GM18499 (cell line): Measurements from ENCODE around the gene PLCB2.

Experiments
- ATAC-seq: cut with Tn5 transposase; IDR thresholded peaks from one replicate; pipeline ENCODE4 v1.9.1; 2021; ENCODE audit warnings: moderate number of reproducible peaks; ENCODE audit not compliant: insufficient read depth, unreplicated experiment

Gene PLCB2

DNA sequence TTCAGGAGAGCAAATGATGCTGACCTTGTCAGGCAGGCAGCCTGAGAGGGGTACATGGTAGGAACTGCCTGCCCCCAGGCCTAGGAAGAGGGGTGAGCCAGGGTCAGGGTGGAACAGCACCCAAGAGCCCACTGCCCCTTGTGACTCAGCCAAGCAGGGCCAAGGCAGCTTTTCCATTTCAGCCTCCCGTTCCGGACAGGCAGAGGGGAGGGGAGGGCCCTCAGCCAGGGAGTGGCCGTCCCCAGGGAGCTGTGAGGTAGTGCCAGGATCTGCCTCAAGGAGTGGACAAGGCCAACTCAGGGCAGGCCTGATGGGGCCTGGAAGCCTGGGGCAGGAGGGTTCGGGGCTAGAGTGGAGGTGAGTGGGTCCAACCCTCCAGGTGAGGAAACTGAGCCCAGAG is 19.8 kb downstream of the PLCB2 start:
- ATAC-seq = no peak

DNA sequence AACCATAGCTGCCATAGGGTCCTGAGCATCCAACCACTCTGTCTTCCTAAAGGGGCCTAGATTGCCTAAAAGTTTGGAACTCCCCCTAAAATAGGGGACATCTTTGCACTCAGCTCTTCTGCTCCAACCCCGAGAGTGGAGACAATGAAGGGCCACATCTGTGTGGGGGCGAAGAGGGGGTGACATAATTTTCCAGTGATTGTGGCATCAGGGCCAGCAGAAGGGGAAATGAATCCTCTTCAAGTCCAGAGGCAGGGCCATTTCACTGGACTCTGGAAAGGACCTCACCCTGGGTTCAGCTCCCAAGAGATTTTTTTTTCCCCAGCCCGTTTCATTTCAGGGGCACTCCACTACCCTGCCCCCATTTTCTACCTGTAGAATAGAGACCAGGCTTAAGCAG is 20.2 kb downstream of the PLCB2 start:
- ATAC-seq = no peak

DNA sequence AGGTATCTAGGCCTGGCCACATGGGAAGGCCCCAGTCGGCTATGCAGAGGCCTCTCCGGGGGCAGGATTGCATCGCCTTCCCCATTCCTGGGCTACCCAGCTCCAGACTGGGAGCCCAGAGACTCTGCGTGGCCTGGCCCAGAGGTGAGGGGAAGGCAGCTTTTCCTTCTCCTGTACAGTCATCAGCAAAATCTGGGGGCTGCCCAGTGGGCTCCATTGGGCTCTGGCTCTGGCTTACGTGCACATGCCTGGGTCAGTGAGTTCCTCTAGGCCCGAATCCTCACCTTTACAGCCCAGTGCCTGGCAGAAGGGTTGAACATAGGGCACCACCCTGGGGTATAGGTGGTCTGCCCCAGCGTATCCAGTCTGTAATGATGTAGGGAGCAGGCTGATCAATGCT is 20.9 kb downstream of the PLCB2 start:
- no peak for ATAC-seq

DNA sequence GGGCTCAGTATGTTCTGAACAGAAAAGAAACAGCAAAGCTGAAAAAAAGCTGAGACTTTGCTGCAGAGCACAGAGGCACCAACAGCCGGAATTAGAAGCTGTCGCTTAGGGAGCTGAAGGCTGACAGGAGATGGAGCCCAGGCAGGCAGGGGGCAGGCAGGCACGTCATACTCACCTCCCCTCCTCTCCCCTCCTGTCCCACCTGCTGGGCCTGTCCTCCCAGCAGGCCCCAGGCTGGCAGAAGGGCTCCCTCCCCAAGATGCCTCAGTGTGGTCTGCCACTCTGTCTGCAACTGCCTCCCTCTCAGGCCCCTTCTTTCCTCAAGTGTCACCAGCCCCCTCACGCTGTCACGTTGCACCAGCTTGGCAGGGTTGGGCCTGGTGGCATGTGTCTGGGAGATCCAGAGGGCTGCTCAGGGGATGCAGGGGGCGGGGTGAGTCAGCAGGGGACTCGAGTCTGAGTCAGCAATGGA is 21.6 kb downstream of the PLCB2 start:
- no peak for ATAC-seq

DNA sequence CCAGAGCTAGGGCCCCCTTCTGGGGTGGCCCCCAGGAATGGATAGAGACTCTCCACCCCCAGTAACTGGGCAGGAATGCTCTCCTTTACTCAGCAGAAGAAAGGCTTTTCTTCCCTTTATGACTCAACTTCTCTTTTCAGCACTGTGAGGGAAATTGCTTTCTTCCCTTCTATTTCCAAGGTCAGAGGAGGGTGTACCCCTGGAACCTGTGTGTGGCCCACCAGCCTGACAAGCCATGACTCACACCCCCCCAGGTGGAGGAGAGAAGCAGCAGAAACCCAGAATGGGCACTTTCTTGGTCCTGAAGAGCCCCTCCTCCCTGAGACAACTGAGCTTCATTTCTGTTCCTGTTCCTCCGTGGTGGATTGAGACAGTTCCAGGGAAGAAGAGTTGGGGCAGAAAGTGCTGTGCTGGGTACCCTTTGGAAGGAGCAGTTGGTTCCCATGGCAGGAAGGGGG is 22.2 kb downstream of the PLCB2 start:
- ATAC-seq = no peak

DNA sequence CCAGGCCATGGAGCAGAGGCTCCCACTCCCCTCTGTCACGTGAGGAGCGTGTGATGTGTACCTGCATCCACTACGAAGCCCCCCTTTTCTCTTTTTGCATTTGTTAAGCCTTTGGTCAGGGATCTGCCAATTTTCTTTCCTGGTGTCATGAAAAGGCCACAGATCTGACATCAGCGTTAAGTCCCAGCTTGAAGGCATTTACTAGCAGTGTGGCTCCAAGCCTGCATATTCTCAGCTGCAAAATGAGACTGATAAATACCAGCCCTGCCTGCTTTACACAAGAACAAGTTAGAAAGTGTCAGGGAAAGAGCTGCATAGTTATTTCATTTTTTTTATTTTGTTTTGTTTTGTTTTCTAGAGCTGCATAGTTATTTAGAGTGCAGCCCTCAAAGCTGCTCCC is 22.6 kb downstream of the PLCB2 start:
- ATAC-seq = no peak

DNA sequence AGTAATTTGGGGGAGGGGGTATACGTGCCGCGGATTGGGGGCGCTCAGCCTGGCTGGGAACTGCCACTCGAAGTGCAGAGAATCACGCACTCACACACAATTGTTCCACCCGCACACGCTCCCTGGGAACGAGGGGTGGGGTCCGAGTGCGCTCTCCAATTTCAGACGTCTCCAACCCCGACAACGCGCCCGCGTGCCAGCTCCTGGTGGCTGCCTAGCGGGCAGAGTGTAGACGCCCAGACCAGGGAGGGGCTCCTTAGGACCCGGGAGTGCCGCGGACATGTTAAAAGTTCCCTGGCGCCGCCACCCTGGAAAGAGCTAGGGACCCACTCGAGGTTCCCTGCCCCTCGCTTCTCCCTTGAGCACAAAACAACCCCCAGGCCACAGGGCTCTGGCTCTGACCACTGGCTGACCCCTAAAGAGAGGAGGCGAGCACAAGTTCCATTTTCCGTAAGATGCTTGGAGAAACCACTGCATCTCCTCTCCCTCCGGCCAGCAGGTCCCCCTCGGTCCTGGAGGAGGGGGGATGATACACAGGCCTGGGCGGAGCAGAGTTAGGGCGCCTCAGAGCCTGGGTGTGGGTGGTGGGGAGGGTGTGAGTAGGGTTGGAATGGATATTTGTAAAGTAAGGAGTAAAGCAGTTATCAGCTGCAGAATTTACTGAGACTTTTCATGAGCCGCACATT is 24.0 kb downstream of the PLCB2 start:
- no peak for ATAC-seq

DNA sequence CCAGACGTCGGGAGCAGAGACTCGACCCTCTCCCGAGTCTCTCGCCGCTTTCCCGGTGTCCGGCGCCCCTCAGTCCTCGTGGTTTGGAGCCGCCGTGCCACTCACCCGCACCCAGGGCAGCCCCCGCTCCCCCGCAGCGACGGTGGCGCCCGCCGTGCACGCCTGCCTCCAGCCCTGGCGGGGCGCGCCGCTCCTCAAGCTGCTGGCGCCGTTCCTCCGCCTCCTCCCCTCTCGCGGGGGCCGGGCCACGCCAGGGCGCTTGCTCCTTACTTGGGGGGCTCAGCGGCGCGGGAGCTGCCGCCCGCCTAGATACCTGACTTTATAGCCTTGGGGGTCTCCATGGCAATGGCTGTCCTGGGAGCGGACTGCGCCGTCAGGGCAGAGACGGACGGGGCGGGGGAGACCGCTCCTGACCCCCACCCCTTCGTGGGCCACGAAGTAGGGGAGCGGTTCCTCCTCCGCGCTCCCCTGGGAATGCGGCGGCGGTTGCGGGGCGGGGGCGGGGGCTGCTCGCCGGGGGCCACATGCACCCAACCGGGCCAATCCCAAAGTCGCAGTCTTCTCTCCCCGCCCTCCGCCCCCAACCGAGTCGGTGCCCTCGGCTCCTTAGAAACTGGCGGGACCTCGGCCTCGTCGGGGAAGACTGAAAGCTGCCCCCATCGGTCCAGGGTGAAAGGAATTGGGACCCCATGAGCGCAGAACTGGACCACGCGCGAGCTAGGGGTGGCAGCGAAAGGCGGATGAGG is 24.7 kb downstream of the PLCB2 start, which contains the start of gene ANKRD63:
ANKRD63 (minus strand) TSS at position 196 of the 746 bp plus-strand sequence. CDS start 478 bp downstream, outside the sequence.
- ATAC-seq = no peak

DNA sequence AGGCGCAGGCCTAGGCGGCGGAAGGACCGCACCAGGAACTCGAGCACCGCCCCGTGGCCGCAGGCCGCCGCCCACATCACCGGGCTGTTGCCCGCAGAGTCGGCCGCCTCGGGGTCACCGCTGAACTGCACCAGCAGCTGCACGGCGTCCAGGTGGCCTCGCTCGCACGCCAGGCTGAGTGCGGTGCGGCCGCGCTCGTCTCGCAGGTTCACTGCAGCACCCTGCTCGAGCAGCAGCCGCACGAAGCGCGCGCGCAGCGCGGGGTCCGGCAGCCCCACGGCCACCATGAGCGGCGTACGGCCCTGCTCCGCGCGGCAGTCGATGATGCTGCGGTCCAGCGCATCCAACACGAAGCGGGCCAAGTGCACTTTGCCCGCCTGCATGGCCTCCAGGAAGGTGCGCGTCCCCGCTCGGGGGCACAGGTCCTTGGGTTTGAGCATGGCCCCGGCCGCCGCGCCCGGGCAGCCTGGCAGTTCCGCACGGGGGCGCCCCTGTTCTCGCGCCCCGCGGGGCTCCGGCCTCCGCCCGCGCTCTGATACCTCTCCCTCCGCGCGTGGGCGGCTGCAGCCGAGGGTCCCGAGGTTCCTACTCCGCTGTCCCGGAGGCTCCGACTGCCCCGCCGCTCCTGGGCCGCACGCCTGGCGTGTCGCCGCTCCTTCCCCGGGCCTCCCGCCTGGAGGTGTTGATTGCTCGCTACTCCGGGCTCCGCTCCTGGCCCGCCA is 25.4 kb downstream of the PLCB2 start:
- no peak for ATAC-seq

DNA sequence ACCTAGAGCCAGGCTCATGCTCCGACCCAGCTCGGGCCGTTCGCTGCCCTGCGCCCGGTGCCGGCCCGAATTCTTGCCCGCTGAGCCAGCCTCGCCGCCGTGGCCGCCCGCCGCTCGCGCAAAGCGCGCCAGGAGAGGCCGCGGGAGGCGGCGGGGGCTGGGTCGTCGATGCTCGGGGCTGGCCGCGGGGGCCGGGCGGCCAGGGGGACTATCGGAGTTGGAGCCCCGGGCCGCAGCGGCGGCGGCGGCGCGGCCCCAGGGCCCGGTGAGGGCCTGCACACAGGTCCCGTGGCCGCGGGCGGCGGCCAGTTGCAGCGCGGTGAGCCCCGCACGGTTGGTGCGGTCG is 26.0 kb downstream of the PLCB2 start:
- no peak for ATAC-seq

DNA sequence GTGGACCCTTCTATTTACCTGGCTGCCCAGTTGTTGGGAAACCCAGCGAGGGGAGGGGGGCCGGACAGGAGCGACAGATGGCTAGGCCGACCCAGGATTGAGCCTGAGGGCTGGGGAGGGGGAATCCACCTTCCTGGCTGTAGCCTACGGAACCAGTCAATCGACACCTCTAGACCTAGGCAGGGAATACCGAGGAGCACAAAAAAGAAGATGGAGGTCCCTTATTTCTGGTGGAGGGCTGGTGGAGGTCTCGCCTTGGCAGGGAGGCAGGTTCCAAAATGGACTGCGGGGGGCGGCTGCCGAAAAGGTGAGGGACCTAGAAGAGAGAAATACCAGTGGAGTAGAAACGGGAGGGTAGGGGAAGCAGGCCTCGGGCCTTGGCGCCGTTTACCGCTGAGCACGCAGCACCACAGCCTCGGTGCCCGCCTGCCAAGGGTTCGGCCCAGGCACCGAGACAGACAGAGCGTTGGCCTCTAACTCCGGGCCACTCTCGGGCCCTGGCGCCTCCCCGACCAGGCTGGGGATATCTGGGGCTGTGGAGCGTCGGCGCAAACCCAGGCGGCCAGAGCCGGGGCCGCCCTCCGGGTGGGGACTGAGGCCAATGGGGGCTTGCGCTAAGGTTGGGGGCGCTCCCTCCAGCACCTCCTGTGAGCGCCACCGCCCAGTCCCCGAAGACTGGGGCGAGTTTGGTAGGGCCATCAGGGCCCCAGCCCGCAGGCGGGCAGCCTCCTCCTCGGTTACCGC is 26.5 kb downstream of the PLCB2 start:
- ATAC-seq = no peak

DNA sequence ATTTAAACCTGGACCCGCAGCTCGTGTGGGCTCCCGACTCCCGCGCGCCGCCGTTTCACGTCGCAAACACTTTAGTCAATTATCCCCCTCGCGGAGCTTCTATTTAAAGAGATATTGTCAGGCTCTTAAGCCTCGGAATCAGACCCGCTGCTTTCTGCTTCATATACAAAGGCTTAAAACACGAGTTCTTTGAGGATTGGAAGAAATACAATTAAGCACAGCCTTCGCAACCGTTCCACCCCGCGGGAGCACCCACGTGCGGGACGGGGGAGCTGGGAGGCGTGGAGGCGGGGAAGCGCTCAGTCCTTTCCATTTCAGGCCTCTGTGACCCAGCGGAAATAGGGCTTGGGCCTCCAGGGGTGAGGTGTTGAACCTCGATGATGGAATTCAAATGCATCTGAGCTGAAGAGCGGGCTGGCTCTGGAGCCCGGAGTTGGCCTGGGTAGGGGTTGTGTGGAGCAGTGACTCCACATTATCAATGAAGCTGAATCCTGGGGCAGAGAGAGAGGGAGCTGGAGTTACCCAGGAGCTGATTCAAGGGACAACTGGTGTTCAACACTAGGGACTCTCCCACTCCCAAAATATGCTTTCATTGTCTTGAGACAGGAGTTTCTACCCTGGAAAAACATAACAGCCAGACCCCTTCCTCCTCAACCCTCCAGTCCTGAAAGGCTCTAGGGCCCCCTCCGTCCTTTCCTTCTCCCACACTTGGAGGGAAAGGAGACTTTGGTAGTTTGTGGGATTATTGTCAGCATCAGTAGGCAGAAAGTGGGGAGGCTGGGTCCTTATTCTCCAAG is 27.3 kb downstream of the PLCB2 start:
- no peak for ATAC-seq

DNA sequence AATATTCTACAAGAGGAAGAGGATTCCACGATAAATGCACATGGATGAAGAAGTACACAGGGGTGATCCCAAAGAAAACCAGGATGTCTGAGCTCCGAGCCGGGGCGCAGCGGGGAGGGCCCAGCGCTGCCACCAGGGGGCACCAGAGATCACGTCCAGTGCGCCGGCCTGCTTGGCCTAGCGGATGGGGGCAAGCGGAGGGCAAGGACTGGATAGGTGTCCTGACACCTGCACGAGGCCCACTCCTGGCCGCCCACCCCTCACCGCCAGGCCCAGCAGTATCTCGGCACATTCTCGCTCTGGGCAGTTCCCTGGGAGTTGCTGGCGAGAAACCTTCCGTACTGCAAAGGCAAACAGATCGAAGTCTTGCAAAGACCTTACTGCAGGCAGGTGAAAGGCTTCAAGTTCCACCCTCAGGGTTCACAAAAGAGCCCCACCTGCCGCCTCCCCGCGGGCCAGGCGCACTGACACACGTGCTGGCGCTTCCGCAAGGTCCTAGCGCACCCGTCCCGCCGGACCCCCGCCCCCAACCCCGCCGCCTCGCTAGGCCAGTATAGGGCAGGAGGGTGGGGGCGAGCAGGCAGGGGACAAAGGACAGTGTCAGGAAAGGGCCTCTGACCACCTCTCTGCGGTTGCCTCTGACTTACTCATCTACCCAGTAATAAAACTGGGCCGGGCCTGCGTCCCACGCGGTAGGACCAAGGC is 28.1 kb downstream of the PLCB2 start:
- no peak for ATAC-seq

DNA sequence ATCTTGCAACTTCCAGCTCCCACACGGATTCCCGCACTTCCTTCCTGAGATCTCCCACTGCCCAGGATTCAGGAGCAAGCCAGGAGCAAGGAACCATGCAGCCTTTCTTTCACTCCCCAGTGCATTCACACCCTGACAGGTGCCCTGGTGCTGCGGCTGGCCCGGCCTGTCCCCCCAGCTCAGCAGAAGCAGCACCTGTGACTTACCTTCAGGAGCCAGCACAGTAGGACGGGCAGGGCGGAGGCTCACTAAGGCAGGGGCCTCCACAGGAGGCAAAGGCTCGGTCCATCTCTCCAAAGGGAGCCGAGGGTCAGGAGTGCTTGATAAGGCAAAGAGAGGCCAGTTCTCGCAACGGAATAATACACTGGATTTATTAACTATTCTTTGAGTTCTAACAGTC is 29.7 kb downstream of the PLCB2 start:
- ATAC-seq = no peak

DNA sequence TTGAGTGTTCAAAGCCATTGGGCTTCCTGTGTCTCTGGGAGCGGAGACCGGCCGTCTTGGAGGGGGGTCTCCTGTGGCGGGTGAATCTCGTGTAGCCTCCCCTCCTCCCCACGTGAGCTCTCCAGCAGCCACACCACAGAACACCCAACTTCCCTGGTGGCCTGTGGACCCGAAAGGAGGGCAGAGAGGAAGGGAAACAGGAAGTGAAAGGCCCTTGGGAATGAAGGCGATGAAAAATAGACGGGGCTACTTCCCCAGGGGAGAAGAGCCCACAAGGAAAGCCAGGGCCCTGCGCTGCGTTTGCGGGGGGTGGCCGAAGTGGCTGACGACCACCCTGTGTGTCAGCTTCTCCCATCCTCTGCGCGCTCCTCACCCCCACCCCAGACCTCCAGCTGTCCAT is 30.3 kb downstream of the PLCB2 start:
- no peak for ATAC-seq

DNA sequence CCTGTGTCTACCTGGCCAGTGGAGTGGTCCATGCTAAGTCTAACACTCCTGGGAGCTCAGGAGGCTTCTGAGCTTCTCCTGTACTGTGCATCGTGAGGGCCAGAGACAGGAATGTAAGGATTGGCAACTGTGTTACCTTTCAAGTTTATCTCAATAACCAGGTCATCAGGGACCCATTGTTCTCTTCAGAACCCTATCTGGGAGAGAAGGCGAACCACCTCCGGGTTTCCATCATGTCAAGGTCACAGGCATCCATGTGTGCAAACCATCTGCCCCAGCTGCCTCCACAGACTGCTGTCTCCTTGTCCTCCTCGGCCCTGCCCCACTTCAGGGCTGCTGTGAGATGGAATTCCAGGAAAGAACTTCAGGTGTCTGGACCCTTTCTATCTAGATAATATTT is 30.8 kb downstream of the PLCB2 start:
- ATAC-seq = no peak

DNA sequence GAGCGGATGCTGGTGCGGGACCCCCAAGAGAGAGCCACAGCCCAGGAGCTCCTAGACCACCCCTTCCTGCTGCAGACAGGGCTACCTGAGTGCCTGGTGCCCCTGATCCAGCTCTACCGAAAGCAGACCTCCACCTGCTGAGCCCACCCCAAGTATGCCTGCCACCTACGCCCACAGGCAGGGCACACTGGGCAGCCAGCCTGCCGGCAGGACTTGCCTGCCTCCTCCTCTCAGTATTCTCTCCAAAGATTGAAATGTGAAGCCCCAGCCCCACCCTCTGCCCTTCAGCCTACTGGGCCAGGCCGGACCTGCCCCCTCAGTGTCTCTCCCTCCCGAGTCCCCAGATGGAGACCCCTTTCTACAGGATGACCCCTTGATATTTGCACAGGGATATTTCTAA is 31.8 kb downstream of the PLCB2 start:
- ATAC-seq = no peak

DNA sequence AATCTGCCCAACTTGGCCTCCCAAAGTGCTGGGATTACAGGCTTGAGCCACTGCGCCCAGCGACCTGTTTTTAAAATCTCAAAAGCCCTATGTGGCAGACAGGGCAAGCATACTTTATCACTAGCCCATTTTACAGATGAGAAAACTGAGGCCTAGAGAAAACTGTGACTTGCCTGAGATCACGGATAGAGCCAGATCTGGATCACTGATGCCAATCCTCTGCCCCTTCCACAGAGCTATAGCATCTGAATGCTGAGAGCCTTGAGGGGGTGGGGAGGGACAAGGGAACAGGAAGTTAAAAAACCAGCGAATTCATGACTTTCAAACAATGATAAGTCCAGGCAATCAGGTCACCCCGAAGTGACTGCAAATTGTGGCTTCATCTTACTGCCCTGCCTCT is 32.2 kb downstream of the PLCB2 start:
- no peak for ATAC-seq
